ENCODE measurements around the gene PANK2.
"Not testable (repeated sequence)": the region's sequence is repeated elsewhere in the genome, so short reads cannot be mapped to it uniquely, and the experiment has no call there.

PANK2 gene

DNA sequence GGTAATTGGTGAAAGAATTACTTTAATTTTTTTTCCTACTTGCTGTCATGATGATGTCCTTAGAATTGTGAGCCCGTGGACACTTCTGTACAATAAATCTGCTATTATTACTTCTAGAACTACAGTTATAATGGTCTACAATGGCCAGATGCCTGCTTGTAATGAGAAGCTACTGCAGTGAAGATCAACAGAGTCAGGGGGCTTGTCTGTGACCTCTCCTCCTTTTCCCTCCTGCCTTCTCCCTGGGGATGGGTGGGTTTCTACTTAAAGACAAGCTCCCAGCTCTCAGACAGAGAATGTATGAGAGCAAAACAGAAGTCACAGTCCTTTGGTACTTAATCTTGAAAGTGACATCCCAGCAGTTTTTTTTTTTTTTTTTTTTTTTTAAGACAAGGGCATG lies 13.2 kb upstream of the PANK2 start:
- WGBS (ENCODE audit: insufficient coverage) = no CpG with 5 or more reads among the region's 1 CpG
- no peaks in the 10 kb centered on the region for H3K27me3 ChIP-seq (replicated peaks in 2 of 5; ENCODE audit: control insufficient read depth in 4 of 5, insufficient read depth in 5 of 5, low read length in 4 of 5)
- POLR2A ChIA-PET = no interaction called here
- peaks cover 0 to 14% (median 10%) of the 10 kb centered on the region in 4 experiments for H3K4me1 ChIP-seq (ENCODE audit: control extremely low read depth in 1 of 4, control insufficient read depth in 4 of 4, insufficient read depth in 4 of 4, low read length in 3 of 4)
- peaks cover 14 to 38% (median 29%) of the 10 kb centered on the region in 4 experiments for H3K36me3 ChIP-seq (ENCODE audit: control insufficient read depth in 4 of 4, insufficient read depth in 4 of 4, low read length in 3 of 4)
- DNase-seq = no peak
- no peak overlapping the region for H3K4me3 ChIP-seq (ENCODE audit: control insufficient read depth in 1 of 7, extremely low read depth in 1 of 7, insufficient read depth in 4 of 7, low read depth in 2 of 7, low read length in 6 of 7)
- no peak overlapping the region for H3K27ac ChIP-seq (ENCODE audit: insufficient read depth in 1 of 2, low read depth in 1 of 2, low read length in 2 of 2, poor library complexity in 1 of 2, severe bottlenecking in 2 of 2)
- H3K9me3 ChIP-seq (ENCODE audit: control extremely low read depth in 1 of 5, control insufficient read depth in 4 of 5, insufficient read depth in 2 of 5, low read depth in 1 of 5, low read length in 4 of 5) = no peaks in the 10 kb centered on the region
- CTCF ChIA-PET = interaction anchor here (1.1 to 2.2 kb wide), 2 partner anchors 9 to 12 kb away, joined by 4 to 7 read pairs; no protein-coding TSS in a partner anchor

- peaks cover 0 to 14% (median 10%) of the 10 kb centered on the region in 4 experiments for H3K4me1 ChIP-seq (ENCODE audit: control extremely low read depth in 1 of 4, control insufficient read depth in 4 of 4, insufficient read depth in 4 of 4, low read length in 3 of 4)
- no peaks in the 10 kb centered on the region for H3K9me3 ChIP-seq (ENCODE audit: control extremely low read depth in 1 of 5, control insufficient read depth in 4 of 5, insufficient read depth in 2 of 5, low read depth in 1 of 5, low read length in 4 of 5)
- no peak overlapping the region for H3K27ac ChIP-seq (ENCODE audit: insufficient read depth in 1 of 2, low read depth in 1 of 2, low read length in 2 of 2, poor library complexity in 1 of 2, severe bottlenecking in 2 of 2)
- peaks cover 16 to 31% (median 24%) of the 10 kb centered on the region in 4 experiments for H3K36me3 ChIP-seq (ENCODE audit: control insufficient read depth in 4 of 4, insufficient read depth in 4 of 4, low read length in 3 of 4)
- POLR2A ChIA-PET = no interaction called here
- DNase-seq = no peak
- no peaks in the 10 kb centered on the region for H3K27me3 ChIP-seq (replicated peaks in 2 of 5; ENCODE audit: control insufficient read depth in 4 of 5, insufficient read depth in 5 of 5, low read length in 4 of 5)
- CTCF ChIA-PET = interaction anchor here (1.1 to 2.2 kb wide), 2 partner anchors 8 to 9 kb away, joined by 4 to 7 read pairs; no protein-coding TSS in a partner anchor
- H3K4me3 ChIP-seq (ENCODE audit: control insufficient read depth in 1 of 7, extremely low read depth in 1 of 7, insufficient read depth in 4 of 7, low read depth in 2 of 7, low read length in 6 of 7) = no peak overlapping the region
These were observed 12.5 kb upstream of the PANK2 start for GRCh38 chr20:3876676-3877075.

DNA sequence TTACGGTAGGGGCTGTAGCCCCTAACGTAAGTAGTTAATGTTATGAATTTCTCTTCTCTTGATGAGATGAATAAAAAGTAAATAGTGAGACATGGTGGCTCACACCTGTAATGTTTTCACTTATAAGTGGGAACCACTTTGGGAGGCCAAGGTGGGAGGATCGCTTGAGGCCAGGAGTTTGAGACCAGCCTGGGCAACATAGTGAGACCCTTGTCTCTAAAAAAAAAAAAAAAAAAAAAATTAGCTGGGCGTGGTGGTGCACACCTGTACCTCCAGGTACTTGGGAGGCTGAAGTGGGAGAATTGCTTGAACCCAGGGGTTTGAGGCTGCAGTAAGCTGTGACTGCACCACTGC lies 10.3 kb upstream of the PANK2 start:
- peaks cover 0 to 14% (median 10%) of the 10 kb centered on the region in 4 experiments for H3K4me1 ChIP-seq (ENCODE audit: control extremely low read depth in 1 of 4, control insufficient read depth in 4 of 4, insufficient read depth in 4 of 4, low read length in 3 of 4)
- H3K36me3 ChIP-seq (ENCODE audit: control insufficient read depth in 4 of 4, insufficient read depth in 4 of 4, low read length in 3 of 4) = peaks cover under 1 to 13% (median 11%) of the 10 kb centered on the region in 4 experiments
- DNase-seq; H3K27ac ChIP-seq (ENCODE audit: insufficient read depth in 1 of 2, low read depth in 1 of 2, low read length in 2 of 2, poor library complexity in 1 of 2, severe bottlenecking in 2 of 2); H3K9me3 ChIP-seq (ENCODE audit: control extremely low read depth in 1 of 5, control insufficient read depth in 4 of 5, insufficient read depth in 2 of 5, low read depth in 1 of 5, low read length in 4 of 5); POLR2A ChIA-PET; H3K27me3 ChIP-seq (replicated peaks in 2 of 5; ENCODE audit: control insufficient read depth in 4 of 5, insufficient read depth in 5 of 5, low read length in 4 of 5); H3K4me3 ChIP-seq (ENCODE audit: control insufficient read depth in 1 of 7, extremely low read depth in 1 of 7, insufficient read depth in 4 of 7, low read depth in 2 of 7, low read length in 6 of 7): not testable (repeated sequence)
- CTCF ChIA-PET = interaction anchor here (0.6 to 1.4 kb wide), 3 partner anchors 8 to 11 kb away, joined by 3 to 8 read pairs (median 3); no protein-coding TSS in a partner anchor
- no CpG with 5 or more reads among the region's 4 CpGs for WGBS (ENCODE audit: insufficient coverage)

DNA sequence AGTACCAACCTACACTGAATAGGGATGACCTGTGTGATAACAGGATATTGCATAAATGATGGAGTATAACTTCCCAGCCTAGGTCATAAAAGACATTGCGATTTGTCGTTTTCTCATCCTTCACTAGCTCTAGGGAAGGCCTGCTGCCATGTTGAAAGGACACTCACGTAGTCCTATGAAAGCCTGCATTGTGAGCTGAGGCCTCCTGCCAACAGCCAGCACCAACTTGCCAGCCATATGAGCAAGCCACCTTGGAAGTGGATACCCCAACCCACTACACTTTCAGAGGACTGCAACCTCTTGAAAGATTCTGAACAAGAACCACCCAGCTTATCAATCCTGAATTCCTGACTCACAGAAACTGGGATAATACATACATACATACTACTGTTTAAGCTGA lies 3.5 kb upstream of the PANK2 start:
- 98% methylated on average over 3 of the region's 3 CpGs for WGBS (ENCODE audit: insufficient coverage)
- DNase-seq = no peak
- CTCF ChIA-PET = interaction anchor here (0.7 to 1.8 kb wide), 3 partner anchors 8 to 200 kb away, joined by 4 to 7 read pairs (median 4); no protein-coding TSS in a partner anchor
- POLR2A ChIA-PET = no interaction called here
- Histone ChIP-seq H3K9me3 (ENCODE audit: control extremely low read depth in 1 of 5, control insufficient read depth in 4 of 5, insufficient read depth in 2 of 5, low read depth in 1 of 5, low read length in 4 of 5) (no peaks in the 10 kb centered on the region), H3K4me1 (ENCODE audit: control extremely low read depth in 1 of 4, control insufficient read depth in 4 of 4, insufficient read depth in 4 of 4, low read length in 3 of 4) (peaks cover 8 to 20% (median 13%) of the 10 kb centered on the region in 4 experiments), H3K36me3 (ENCODE audit: control insufficient read depth in 4 of 4, insufficient read depth in 4 of 4, low read length in 3 of 4) (peaks cover 0 to 6% (median 3%) of the 10 kb centered on the region in 4 experiments), H3K27ac (ENCODE audit: insufficient read depth in 1 of 2, low read depth in 1 of 2, low read length in 2 of 2, poor library complexity in 1 of 2, severe bottlenecking in 2 of 2) (no peak overlapping the region), H3K27me3 (replicated peaks in 2 of 5; ENCODE audit: control insufficient read depth in 4 of 5, insufficient read depth in 5 of 5, low read length in 4 of 5) (no peaks in the 10 kb centered on the region), H3K4me3 (ENCODE audit: control insufficient read depth in 1 of 7, extremely low read depth in 1 of 7, insufficient read depth in 4 of 7, low read depth in 2 of 7, low read length in 6 of 7) (no peak overlapping the region)

GRCh38 chr20:3887876-3888620 lies 1.1 kb upstream of the PANK2 start:
- Histone ChIP-seq H3K4me1 (ENCODE audit: control extremely low read depth in 1 of 4, control insufficient read depth in 4 of 4, insufficient read depth in 4 of 4, low read length in 3 of 4) (peaks cover 13 to 37% (median 32%) of the 10 kb centered on the region in 4 experiments), H3K4me3 (ENCODE audit: control insufficient read depth in 1 of 7, extremely low read depth in 1 of 7, insufficient read depth in 4 of 7, low read depth in 2 of 7, low read length in 6 of 7) (peak overlapping the region; percentile 93 to 99 (median 94)), H3K36me3 (ENCODE audit: control insufficient read depth in 4 of 4, insufficient read depth in 4 of 4, low read length in 3 of 4) (peaks cover 0 to 15% (median 5%) of the 10 kb centered on the region in 4 experiments), H3K9me3 (ENCODE audit: control extremely low read depth in 1 of 5, control insufficient read depth in 4 of 5, insufficient read depth in 2 of 5, low read depth in 1 of 5, low read length in 4 of 5) (no peaks in the 10 kb centered on the region), H3K27ac (ENCODE audit: insufficient read depth in 1 of 2, low read depth in 1 of 2, low read length in 2 of 2, poor library complexity in 1 of 2, severe bottlenecking in 2 of 2) (peak overlapping the region; percentile 66 to 94), H3K27me3 (replicated peaks in 2 of 5; ENCODE audit: control insufficient read depth in 4 of 5, insufficient read depth in 5 of 5, low read length in 4 of 5) (no peaks in the 10 kb centered on the region)
- no peak for DNase-seq
- ChIA-PET POLR2A (interaction anchor here (0.6 to 0.7 kb wide), 2 partner anchors 75 to 125 kb away, joined by 3 to 5 read pairs; no protein-coding TSS in a partner anchor), CTCF (interaction anchor here (0.7 to 1.7 kb wide), 10 partner anchors 9 to 119 kb away, joined by 3 to 8 read pairs (median 3); no protein-coding TSS in a partner anchor)
- WGBS (ENCODE audit: insufficient coverage) = 32% methylated on average over 11 of the region's 15 CpGs

DNA sequence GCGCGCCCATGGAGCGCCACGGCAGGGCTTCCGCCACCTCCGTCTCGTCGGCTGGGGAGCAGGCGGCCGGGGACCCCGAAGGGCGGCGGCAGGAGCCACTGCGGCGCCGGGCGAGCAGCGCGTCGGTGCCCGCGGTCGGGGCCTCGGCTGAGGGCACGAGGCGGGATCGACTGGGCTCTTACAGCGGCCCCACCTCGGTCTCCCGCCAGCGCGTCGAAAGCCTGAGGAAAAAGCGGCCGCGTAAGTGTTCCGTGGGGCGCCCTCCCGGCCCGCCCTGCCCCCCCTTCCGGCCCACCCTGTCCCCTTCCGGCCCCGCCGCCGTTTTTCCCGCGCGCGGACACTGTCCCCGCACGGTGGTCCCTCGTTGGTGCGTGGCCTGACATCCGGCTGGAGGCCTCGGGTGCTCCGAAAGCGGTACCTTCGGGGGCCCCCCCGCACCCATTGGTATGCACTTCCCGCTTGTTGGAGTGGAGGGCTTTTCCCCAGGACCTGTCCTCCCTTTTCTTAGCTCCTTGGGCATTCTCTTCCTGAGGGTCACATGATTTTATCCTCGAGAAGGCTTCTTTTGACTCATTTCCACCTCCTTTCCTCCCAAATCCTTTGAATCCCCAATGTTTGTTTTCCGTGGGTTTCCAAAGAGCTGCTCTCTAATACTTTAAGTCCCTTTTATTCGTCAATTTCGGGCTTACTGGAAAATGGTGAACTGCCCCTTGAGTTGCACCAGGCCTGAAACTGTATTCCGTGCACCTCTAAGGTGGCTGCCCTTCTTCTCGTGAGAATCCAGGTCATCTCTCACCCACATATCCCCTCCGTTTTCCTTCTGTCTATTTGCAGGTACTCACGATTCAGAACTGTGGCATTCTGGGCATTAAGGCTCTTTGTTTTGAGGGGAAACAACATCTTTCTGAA lies 556 bp downstream of the PANK2 start:
- WGBS (ENCODE audit: insufficient coverage) = 0% methylated on average over 63 of the region's 68 CpGs
- DNase-seq = peak in 1 of 3 donors; percentile 36
- Histone ChIP-seq H3K27me3 (replicated peaks in 2 of 5; ENCODE audit: control insufficient read depth in 4 of 5, insufficient read depth in 5 of 5, low read length in 4 of 5) (no peaks in the 10 kb centered on the region), H3K4me1 (ENCODE audit: control extremely low read depth in 1 of 4, control insufficient read depth in 4 of 4, insufficient read depth in 4 of 4, low read length in 3 of 4) (peaks cover 16 to 41% (median 34%) of the 10 kb centered on the region in 4 experiments), H3K4me3 (ENCODE audit: control insufficient read depth in 1 of 7, extremely low read depth in 1 of 7, insufficient read depth in 4 of 7, low read depth in 2 of 7, low read length in 6 of 7) (peak overlapping the region; percentile 93 to 99 (median 94)), H3K36me3 (ENCODE audit: control insufficient read depth in 4 of 4, insufficient read depth in 4 of 4, low read length in 3 of 4) (peaks cover 0 to 16% (median 6%) of the 10 kb centered on the region in 4 experiments), H3K9me3 (ENCODE audit: control extremely low read depth in 1 of 5, control insufficient read depth in 4 of 5, insufficient read depth in 2 of 5, low read depth in 1 of 5, low read length in 4 of 5) (no peaks in the 10 kb centered on the region), H3K27ac (ENCODE audit: insufficient read depth in 1 of 2, low read depth in 1 of 2, low read length in 2 of 2, poor library complexity in 1 of 2, severe bottlenecking in 2 of 2) (peak overlapping the region; percentile 76 to 94)
- ChIA-PET POLR2A (interaction anchor here (0.6 kb wide), 1 partner anchor 270 kb away, joined by 4 read pairs; no protein-coding TSS in a partner anchor), CTCF (no interaction called here)

All from common myeloid progenitor, CD34-positive (primary cell).